Right lobe of liver (tissue), 6 donors: ENCODE data around the gene ZNF14. TPM values are rescaled to one million over a fixed set of nuclear protein-coding genes. Genes with fewer than 3 reads are reported as not detected.
"Not testable (repeated sequence)": the region's sequence is repeated elsewhere in the genome, so short reads cannot be mapped to it uniquely, and the experiment has no call there.

Source experiments
- ATAC-seq, 4 donors: fragments of 200-7000 bp; cut with Tn5 transposase; one replicate each; pipeline ENCODE4 v1.9.1; 2020; ENCODE audit warnings: mild to moderate bottlenecking in 4 of 4, moderate library complexity in 4 of 4
- DNase-seq, 3 donors: peaks; one replicate each; pipeline ENCODE4 v3.0.0-alpha.2; 2020
- H3K27ac ChIP-seq, 3 donors: fragments of 200-600 bp; one replicate each; pipeline ENCODE4 v1.8.0; 2022
- H3K27me3 ChIP-seq, 2 donors: fragments of 200-600 bp; one replicate each; pipeline ENCODE4 v1.8.0; 2022
- H3K36me3 ChIP-seq, 4 donors: fragments of 200-600 bp; sonication (generic) in 1 of 4; one replicate each; pipeline versions ENCODE4 v1.5.1 to v1.8.0; 2017 to 2022; ENCODE audit warnings: control low read depth in 1 of 4
- H3K4me1 ChIP-seq, 4 donors: fragments of 200-600 bp; sonication (generic) in 1 of 4; one replicate each; pipeline versions ENCODE4 v1.5.1 to v1.8.0; 2017 to 2022; ENCODE audit warnings: control low read depth in 1 of 4
- H3K4me3 ChIP-seq, 3 donors: fragments of 200-600 bp; one replicate each; pipeline ENCODE4 v1.8.0; 2022
- H3K9me3 ChIP-seq, 4 donors: fragments of 200-600 bp; sonication (generic) in 1 of 4; one replicate each; pipeline versions ENCODE4 v1.5.1 to v1.8.0; 2017 to 2022; ENCODE audit warnings: control low read depth in 1 of 4
- CTCF ChIP-seq, 4 donors: fragments of 200-600 bp in 3 of 4; fragments of 450-650 bp in 1 of 4; IDR thresholded peaks; one replicate each; pipeline versions ENCODE4 v1.5.1 to v1.8.0; 2016 to 2022; ENCODE audit warnings: antibody characterized with exemption in 4 of 4, mild to moderate bottlenecking in 2 of 4
- POLR2A ChIP-seq: fragments of 450-650 bp; IDR thresholded peaks from one replicate; pipeline ENCODE4 v1.6.1; 2017; ENCODE audit warnings: antibody characterized with exemption, mild to moderate bottlenecking
- WGBS: methylation state at CpG from one replicate; pipeline ENCODE4 v1.1.6; 2018; ENCODE audit warnings: low coverage, low lambda C conversion rate; ENCODE audit not compliant: insufficient coverage; ENCODE audit errors: missing lambda C conversion rate; 5-methylcytosine and 5-hydroxymethylcytosine counted together
- intact Hi-C, 2 donors: fragments of 100-400 bp; cut with DNase I; formaldehyde crosslinking; loops; one replicate each; pipeline versions ENCODE4 v1.11.2 to v1.14.1; 2022
- total RNA-seq, 6 experiments: library from RNA; depleted of rRNA in 2 of 6; stranded (reverse); fragments of >200 nt in 2 of 6; fragmentation: NEBNext Ultra II Directional in 3 of 6; extraction: Animal tissue kit (Norgen Biotek cat#: 25700) in 3 of 6; gene quantifications; one replicate each; pipeline versions ENCODE4 v1.1.0 to v1.2.4, GENCODE V29; 2016 to 2023
- donor health status: DM: no; HTN: yes; CAD: no.
- donor health status: DM: no; HTN: no; CAD: no.
- donor health status: DM: no; HTN: no; CAD: no.
- donor health status: DM: no; HTN: yes; CAD: no.
- donor health status: DM: no; HTN: yes; CAD: no.

The ZNF14 gene
- total RNA-seq, 6 experiments from 2014 or later, result 0.25 to 0.67 (median 0.41) TPM

- Histone ChIP-seq H3K9me3 (no peaks in the 10 kb centered on the region), H3K4me3 (no peak overlapping the region), H3K27me3 (no peaks in the 10 kb centered on the region), H3K36me3 (no peaks in the 10 kb centered on the region), H3K4me1 (no peaks in the 10 kb centered on the region), H3K27ac (no peak overlapping the region)
- WGBS, result 71% methylated on average over 2 of the region's 2 CpGs
- intact Hi-C loops, result no loop called here
- ATAC-seq (no peak), DNase-seq (no peak)
- TF ChIP-seq POLR2A, result no peak
- no peak for TF ChIP-seq CTCF (IDR thresholded peaks at IDR 0.05)
Observed at GRCh38 chr19:19696386-19696785, 36.5 kb downstream of the ZNF14 start.

- H3K4me3 ChIP-seq, result no peak overlapping the region
- no peaks in the 10 kb centered on the region for H3K27me3 ChIP-seq
- no peak overlapping the region for H3K27ac ChIP-seq
- H3K4me1 ChIP-seq, result no peaks in the 10 kb centered on the region
- no peaks in the 10 kb centered on the region for H3K9me3 ChIP-seq
- WGBS, result 82% methylated on average over 6 of the region's 10 CpGs
- no peaks in the 10 kb centered on the region for H3K36me3 ChIP-seq
- DNase-seq (no peak), ATAC-seq (no peak)
- intact Hi-C loops, result no loop called here
- TF ChIP-seq POLR2A (no peak), CTCF (IDR thresholded peaks at IDR 0.05) (no peak)
Observed at GRCh38 chr19:19691683-19692082, 41.2 kb downstream of the ZNF14 start.

- WGBS, result 100% methylated on average over 6 of the region's 10 CpGs
- H3K27ac ChIP-seq, H3K9me3 ChIP-seq, H3K4me3 ChIP-seq, DNase-seq, intact Hi-C loops, ATAC-seq, H3K4me1 ChIP-seq, H3K36me3 ChIP-seq, H3K27me3 ChIP-seq: not testable (repeated sequence)
Observed at GRCh38 chr19:19689023-19689422, 43.9 kb downstream of the ZNF14 start.

- Histone ChIP-seq H3K27ac (no peak overlapping the region), H3K9me3 (peaks cover 0 to 2% (median 0%) of the 10 kb centered on the region in 4 donors), H3K4me1 (no peaks in the 10 kb centered on the region), H3K4me3 (no peak overlapping the region), H3K27me3 (no peaks in the 10 kb centered on the region), H3K36me3 (no peaks in the 10 kb centered on the region)
- 95% methylated on average over 3 of the region's 3 CpGs for WGBS
- ATAC-seq, result no peak
- intact Hi-C loops, result no loop called here
- no peak for TF ChIP-seq CTCF (IDR thresholded peaks at IDR 0.05)
- no peak for TF ChIP-seq POLR2A
- DNase-seq, result no peak
Observed at GRCh38 chr19:19687090-19687489, 45.8 kb downstream of the ZNF14 start.

- DNase-seq (no peak), ATAC-seq (no peak)
- intact Hi-C loops, result no loop called here
- Histone ChIP-seq H3K27me3 (no peaks in the 10 kb centered on the region), H3K9me3 (peaks cover 0 to 2% (median 0%) of the 10 kb centered on the region in 4 donors), H3K4me1 (no peaks in the 10 kb centered on the region), H3K27ac (no peak overlapping the region), H3K4me3 (no peak overlapping the region), H3K36me3 (no peaks in the 10 kb centered on the region)
- 100% methylated on average over 4 of the region's 6 CpGs for WGBS
- TF ChIP-seq CTCF (IDR thresholded peaks at IDR 0.05) (no peak), POLR2A (no peak)
Observed at GRCh38 chr19:19686580-19686979, 46.3 kb downstream of the ZNF14 start.

- over 99% methylated on average over 15 of the region's 15 CpGs for WGBS
- intact Hi-C loops, H3K9me3 ChIP-seq, H3K4me3 ChIP-seq, ATAC-seq, H3K27me3 ChIP-seq, H3K36me3 ChIP-seq, H3K27ac ChIP-seq, H3K4me1 ChIP-seq, DNase-seq: not testable (repeated sequence)
Observed at GRCh38 chr19:19686119-19686518, 46.8 kb downstream of the ZNF14 start.
